HepG2 (cell line): ENCODE measurements around the gene GPC2. TPM values are rescaled to one million over a fixed set of nuclear protein-coding genes. Genes with fewer than 3 reads are reported as not detected.
"Not testable (repeated sequence)": the region's sequence is repeated elsewhere in the genome, so short reads cannot be mapped to it uniquely, and the experiment has no call there.

ENCODE experiments used
- ATAC-seq: fragments of 200-7000 bp; cut with Tn5 transposase; 3 replicates; pipeline ENCODE4 v1.9.1; 2020; ENCODE audit warnings: mild to moderate bottlenecking, moderate library complexity
- BruUV-seq: library from RNA; stranded (reverse); fragments of 400-500 nt; replicated peaks from 2 replicates; lab custom pipeline; 2021; lab: Mats Ljungman, UMichigan
- CTCF ChIA-PET: fragments of 300-600 bp; formaldehyde crosslinking; extraction: SDS; loops from one replicate; lab custom pipeline; 2021; ENCODE audit warnings: low total read pairs, inconsistent platforms, low intra/inter-chr PET ratio; lab: Yijun Ruan, JAX
- POLR2A ChIA-PET: fragments of 350-600 bp; sonication (Branson Sonifier 250); formaldehyde crosslinking; loops from one replicate; lab custom pipeline; 2020; ENCODE audit warnings: antibody characterized with exemption, inconsistent platforms; lab: Yijun Ruan, JAX
- DNase-seq: peaks from one replicate; pipeline ENCODE4 v3.0.0-alpha.2; 2015; ENCODE audit warnings: low spot score
- FAIRE-seq: peaks from 3 replicates; lab custom pipeline; 2011; peaks lifted over from hg19 to GRCh38; lab: Jason Lieb, UNC
- H2AFZ ChIP-seq: one replicate; pipeline ENCODE4 v1.6.1; 2011; ENCODE audit warnings: low read length, inconsistent platforms
- H3K27ac ChIP-seq: fragments of 300-600 bp; 3 replicates; pipeline ENCODE4 v1.8.0; 2011; ENCODE audit warnings: mixed run types, mild to moderate bottlenecking, mixed read lengths, low read length, inconsistent platforms; ENCODE audit not compliant: insufficient read depth; ENCODE audit errors: extremely low read length
- H3K27me3 ChIP-seq, 2 experiments: fragments of 200-600 bp in 1 of 2; 2 replicates in 1 of 2; 3 replicates in 1 of 2; pipeline versions ENCODE4 v1.6.0 to v1.8.0; 2011; ENCODE audit warnings: low read length in 2 of 2, mild to moderate bottlenecking in 2 of 2, moderate library complexity in 2 of 2, inconsistent platforms in 1 of 2; ENCODE audit not compliant: insufficient read depth in 2 of 2, control insufficient read depth in 1 of 2
- H3K36me3 ChIP-seq, 2 experiments: fragments of 200-600 bp in 1 of 2; replicated peaks in 1 of 2; 2 replicates in 1 of 2; 3 replicates in 1 of 2; pipeline versions ENCODE4 v1.5.1 to v1.8.0; 2011; ENCODE audit warnings: low read length in 2 of 2, inconsistent platforms in 1 of 2; ENCODE audit not compliant: insufficient read depth in 2 of 2, control insufficient read depth in 1 of 2
- H3K4me1 ChIP-seq: 2 replicates; pipeline ENCODE4 v1.5.1; 2012; ENCODE audit warnings: low read length, inconsistent platforms; ENCODE audit not compliant: insufficient read depth
- H3K4me2 ChIP-seq: 2 replicates; pipeline ENCODE4 v1.6.0; 2011; ENCODE audit warnings: low read depth, low read length, inconsistent platforms
- H3K4me3 ChIP-seq, 3 experiments: fragments of 200-600 bp in 1 of 3; sonication (generic), shearing (Covaris generic) in 1 of 3; replicated peaks in 1 of 3; 2 replicates each; pipeline ENCODE4 v1.5.1; 2011 to 2016; ENCODE audit warnings: low read length in 3 of 3, inconsistent platforms in 2 of 3, low read depth in 2 of 3, mild to moderate bottlenecking in 2 of 3, control low read depth in 1 of 3, mixed read lengths in 1 of 3; ENCODE audit not compliant: insufficient read depth in 1 of 3
- H3K79me2 ChIP-seq: one replicate; pipeline ENCODE4 v1.6.1; 2011; ENCODE audit warnings: low read length, inconsistent platforms; ENCODE audit not compliant: insufficient read depth
- H3K9ac ChIP-seq: 2 replicates; pipeline ENCODE4 v1.6.0; 2011; ENCODE audit warnings: mild to moderate bottlenecking, low read depth, low read length, inconsistent platforms; ENCODE audit not compliant: insufficient read depth
- H3K9me3 ChIP-seq: 2 replicates; pipeline ENCODE4 v1.5.1; 2012; ENCODE audit warnings: mild to moderate bottlenecking, low read length
- H4K20me1 ChIP-seq: 2 replicates; pipeline ENCODE4 v1.6.0; 2011; ENCODE audit warnings: inconsistent platforms, mild to moderate bottlenecking, low read length, moderate library complexity; ENCODE audit not compliant: insufficient read depth
- CEBPG ChIP-seq: IDR thresholded peaks from 2 replicates; pipeline ENCODE4 v1.6.1; 2016
- DMAP1 ChIP-seq: IDR thresholded peaks from 2 replicates; pipeline ENCODE4 v1.6.1; 2016
- EED ChIP-seq: sonication (generic); formaldehyde crosslinking; IDR thresholded peaks from 2 replicates; pipeline ENCODE4 v1.5.0; 2020; ENCODE audit warnings: mild to moderate bottlenecking, missing genetic modification reagents
- TOE1 ChIP-seq: sonication (generic); formaldehyde crosslinking; IDR thresholded peaks from 2 replicates; pipeline ENCODE4 v1.4.0; 2020; ENCODE audit warnings: mild to moderate bottlenecking, missing genetic modification reagents
- WIZ ChIP-seq: sonication (generic); formaldehyde crosslinking; IDR thresholded peaks from 2 replicates; pipeline ENCODE4 v1.5.1; 2020; ENCODE audit warnings: mild to moderate bottlenecking, missing genetic modification reagents
- ZFP36 ChIP-seq: fragments of 150-350 bp; IDR thresholded peaks from 2 replicates; pipeline ENCODE4 v1.6.1; 2018; ENCODE audit warnings: borderline replicate concordance, low read length, low read depth; ENCODE audit not compliant: partially characterized antibody
- ZMYM3 ChIP-seq: sonication (generic); formaldehyde crosslinking; IDR thresholded peaks from 2 replicates; pipeline ENCODE4 v1.5.1; 2020; ENCODE audit warnings: mild to moderate bottlenecking, missing genetic modification reagents
- ZNF121 ChIP-seq: sonication (generic); formaldehyde crosslinking; IDR thresholded peaks from 2 replicates; pipeline ENCODE4 v1.5.0; 2020; ENCODE audit warnings: mild to moderate bottlenecking, missing genetic modification reagents
- ZNF460 ChIP-seq: sonication (generic); formaldehyde crosslinking; IDR thresholded peaks from 2 replicates; pipeline ENCODE4 v1.5.1; 2020; ENCODE audit warnings: missing genetic modification reagents, mild to moderate bottlenecking, borderline replicate concordance
- ZNF672 ChIP-seq: sonication (generic); formaldehyde crosslinking; IDR thresholded peaks from 2 replicates; pipeline ENCODE4 v1.8.1; 2022; ENCODE audit warnings: missing genetic modification reagents
- ZNF841 ChIP-seq: sonication (generic); formaldehyde crosslinking; IDR thresholded peaks from 2 replicates; pipeline ENCODE4 v1.8.1; 2023; ENCODE audit warnings: missing genetic modification reagents, borderline replicate concordance
- WGBS: methylation state at CpG from one replicate; pipeline ENCODE4 v1.1.6; 2017; ENCODE audit warnings: low lambda C conversion rate; 5-methylcytosine and 5-hydroxymethylcytosine counted together
- in situ Hi-C: cut with HindIII; loops from 2 replicates; pipeline ENCODE4 v1.10.0; 2017; ENCODE audit warnings: low pct_unique_long_range_greater_than_20kb; ENCODE audit not compliant: extremely low pct_ligation_motif_present
- intact Hi-C: fragments of 100-400 bp; cut with micrococcal nuclease; formaldehyde crosslinking; loops from one replicate; pipeline ENCODE4 v1.10.0; 2022; ENCODE audit not compliant: unreplicated experiment
- polyA plus RNA-seq, 8 experiments: library from polyadenylated mRNA; depleted of rRNA in 3 of 8; stranded (reverse) in 7 of 8; unstranded in 1 of 8; fragments of >200 nt; fragmentation: Illumina TruSeq in 4 of 8; extraction: Trizol in 4 of 8; gene quantifications; 2 replicates each; pipeline versions ENCODE4 v1.2.1 to v1.2.3, GENCODE V29; 2011 to 2016; ENCODE audit warnings: low read depth in 4 of 8, missing spikeins in 1 of 8, mixed read lengths in 1 of 8; ENCODE audit not compliant: insufficient read depth in 1 of 8
- total RNA-seq, 5 experiments: library from RNA; depleted of rRNA; stranded (reverse); fragments of >200 nt; fragmentation: Illumina TruSeq; extraction: Trizol; gene quantifications; 2 replicates each; pipeline ENCODE4 v1.2.3, GENCODE V29; 2016; ENCODE audit warnings: low read depth in 1 of 5

Gene GPC2
- total and polyA plus RNA-seq, 2 of the 13 experiments (the other 11 are each of a cell fraction or from before 2014, with no cell fraction given): 0.64 to 0.78 TPM

GRCh38 chr7:100148225-100148558 lies 29.0 kb downstream of the GPC2 start (continued):
- no peak for TF ChIP-seq ZFP36
- no peak for TF ChIP-seq ZNF672 (CRISPR knock-in tag)
- no peak for TF ChIP-seq EED (CRISPR knock-in tag)
- no peak for TF ChIP-seq TOE1 (CRISPR knock-in tag)
- TF ChIP-seq DMAP1: no peak
- TF ChIP-seq WIZ (CRISPR knock-in tag): 0 out of 2 replicates have a peak, but pooled peaks have one; percentile 45

GRCh38 chr7:100147278-100147677 lies 29.9 kb downstream of the GPC2 start:
- 88% methylated on average over 2 of the region's 2 CpGs for WGBS
- H3K79me2 ChIP-seq: peaks cover 13% of the 10 kb centered on the region
- H3K27ac ChIP-seq: no peak overlapping the region
- DNase-seq (no peak), ATAC-seq (no peak), FAIRE-seq (no peak)
- no peaks in the 10 kb centered on the region for H3K36me3 ChIP-seq
- no peak overlapping the region for H3K4me3 ChIP-seq
- no peak overlapping the region for H2AFZ ChIP-seq
- ChIA-PET POLR2A (interaction anchor here (1.0 kb wide), 1 partner anchor 11 kb away, joined by 3 read pairs; no protein-coding TSS in a partner anchor), CTCF (no interaction called here)
- H3K27me3 ChIP-seq: no peaks in the 10 kb centered on the region
- H3K9me3 ChIP-seq: no peaks in the 10 kb centered on the region
- no peaks in the 10 kb centered on the region for H4K20me1 ChIP-seq
- TF ChIP-seq ZNF121 (CRISPR knock-in tag): peak; percentile 60; the same call in 1 of the 2 replicates
- no peak for TF ChIP-seq ZNF841 (CRISPR knock-in tag)
- BruUV-seq: no TSS peak
- in situ Hi-C loops (no loop called here), intact Hi-C loops (no loop called here)
- H3K4me1 ChIP-seq: peaks cover 41% of the 10 kb centered on the region
- no peak overlapping the region for H3K4me2 ChIP-seq
- H3K9ac ChIP-seq: no peak overlapping the region

- H3K27me3 ChIP-seq, DNase-seq, H4K20me1 ChIP-seq, intact Hi-C loops, H3K9me3 ChIP-seq, H3K9ac ChIP-seq, H3K27ac ChIP-seq, H3K4me2 ChIP-seq, FAIRE-seq, ATAC-seq, H2AFZ ChIP-seq, BruUV-seq, H3K4me3 ChIP-seq, CTCF ChIA-PET, in situ Hi-C loops, H3K36me3 ChIP-seq: not testable (repeated sequence)
- Histone ChIP-seq H3K79me2 (peaks cover 13% of the 10 kb centered on the region), H3K4me1 (peaks cover 35% of the 10 kb centered on the region)
- WGBS: 46% methylated on average over 4 of the region's 4 CpGs
- POLR2A ChIA-PET: interaction anchor here (0.7 to 1.0 kb wide), 2 partner anchors 11 to 71 kb away, joined by 3 read pairs; no protein-coding TSS in a partner anchor
- TF ChIP-seq ZNF460 (CRISPR knock-in tag) (peak; percentile 75; the same call in 1 of the 2 replicates), CEBPG (CRISPR knock-in tag) (peak; percentile 35; the same call in 1 of the 2 replicates), ZMYM3 (peak; percentile 38; the same call in 1 of the 2 replicates)
These were observed 30.8 kb downstream of the GPC2 start for GRCh38 chr7:100146350-100146749.
